ENCODE measurements around the gene GSTP1. TPM values are rescaled to one million over a fixed set of nuclear protein-coding genes. Genes with fewer than 3 reads are reported as not detected.
"Not testable (repeated sequence)": the region's sequence is repeated elsewhere in the genome, so short reads cannot be mapped to it uniquely, and the experiment has no call there.

GSTP1 gene
- total and polyA plus RNA-seq, 2 donors (not counting 1 experiment from before 2014, with no cell fraction given), result 360 to 642 TPM

DNA sequence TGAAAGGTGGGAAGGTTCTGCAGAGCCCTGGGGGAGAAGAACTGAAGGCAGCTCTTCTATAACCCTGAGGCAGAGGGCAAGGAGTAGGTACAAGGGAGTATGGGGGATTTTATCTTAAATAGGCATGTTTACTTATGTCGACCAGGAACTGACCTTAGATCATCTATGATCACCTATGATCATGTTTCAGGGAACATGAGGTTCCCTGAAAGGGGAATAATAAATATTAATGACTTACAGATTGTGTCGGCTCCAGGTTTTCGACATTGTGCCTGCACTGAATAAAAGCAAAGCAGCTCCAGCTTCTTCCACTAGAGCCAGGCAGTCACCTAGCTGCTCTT lies 9.9 kb downstream of the GSTP1 start:
- Histone ChIP-seq H3K9ac (ENCODE audit: insufficient read depth, low read length) (no peak overlapping the region), H3K4me3 (replicated peaks in 1 of 4; ENCODE audit: control extremely low read depth in 1 of 4, insufficient read depth in 1 of 4, low read depth in 3 of 4, low read length in 4 of 4) (no peak overlapping the region), H3K4me2 (ENCODE audit: extremely low read depth, insufficient read depth, low read length) (no peak overlapping the region), H4K20me1 (ENCODE audit: control insufficient read depth, extremely low read depth, insufficient read depth, low read length) (no peaks in the 10 kb centered on the region), H3K9me3 (ENCODE audit: control insufficient read depth, insufficient read depth, low read depth, low read length) (no peaks in the 10 kb centered on the region), H2AFZ (ENCODE audit: low read length) (no peak overlapping the region), H3K4me1 (ENCODE audit: control insufficient read depth, extremely low read depth, insufficient read depth, low read length) (no peaks in the 10 kb centered on the region), H3K36me3 (ENCODE audit: control insufficient read depth, insufficient read depth, low read length) (no peaks in the 10 kb centered on the region), H3K27ac (ENCODE audit: insufficient read depth, low read length) (no peak overlapping the region), H3K27me3 (ENCODE audit: control insufficient read depth, insufficient read depth, low read length) (no peaks in the 10 kb centered on the region), H3K79me2 (ENCODE audit: control insufficient read depth, insufficient read depth, low read length) (no peaks in the 10 kb centered on the region)
- TF ChIP-seq EZH2 (IDR thresholded peaks at IDR 0.05; ENCODE audit: low read length, missing control alignments), result no peak
- TF ChIP-seq, protein P1, sequence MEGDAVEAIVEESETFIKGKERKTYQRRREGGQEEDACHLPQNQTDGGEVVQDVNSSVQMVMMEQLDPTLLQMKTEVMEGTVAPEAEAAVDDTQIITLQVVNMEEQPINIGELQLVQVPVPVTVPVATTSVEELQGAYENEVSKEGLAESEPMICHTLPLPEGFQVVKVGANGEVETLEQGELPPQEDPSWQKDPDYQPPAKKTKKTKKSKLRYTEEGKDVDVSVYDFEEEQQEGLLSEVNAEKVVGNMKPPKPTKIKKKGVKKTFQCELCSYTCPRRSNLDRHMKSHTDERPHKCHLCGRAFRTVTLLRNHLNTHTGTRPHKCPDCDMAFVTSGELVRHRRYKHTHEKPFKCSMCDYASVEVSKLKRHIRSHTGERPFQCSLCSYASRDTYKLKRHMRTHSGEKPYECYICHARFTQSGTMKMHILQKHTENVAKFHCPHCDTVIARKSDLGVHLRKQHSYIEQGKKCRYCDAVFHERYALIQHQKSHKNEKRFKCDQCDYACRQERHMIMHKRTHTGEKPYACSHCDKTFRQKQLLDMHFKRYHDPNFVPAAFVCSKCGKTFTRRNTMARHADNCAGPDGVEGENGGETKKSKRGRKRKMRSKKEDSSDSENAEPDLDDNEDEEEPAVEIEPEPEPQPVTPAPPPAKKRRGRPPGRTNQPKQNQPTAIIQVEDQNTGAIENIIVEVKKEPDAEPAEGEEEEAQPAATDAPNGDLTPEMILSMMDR (conservative IDR thresholded peaks at IDR 0.05 in 1 of 2, IDR thresholded peaks at IDR 0.05 in 1 of 2; ENCODE audit: low read depth in 1 of 2, low read length in 2 of 2), result no peak
- no peak for DNase-seq (ENCODE audit: low read depth in 2 of 2)

DNA sequence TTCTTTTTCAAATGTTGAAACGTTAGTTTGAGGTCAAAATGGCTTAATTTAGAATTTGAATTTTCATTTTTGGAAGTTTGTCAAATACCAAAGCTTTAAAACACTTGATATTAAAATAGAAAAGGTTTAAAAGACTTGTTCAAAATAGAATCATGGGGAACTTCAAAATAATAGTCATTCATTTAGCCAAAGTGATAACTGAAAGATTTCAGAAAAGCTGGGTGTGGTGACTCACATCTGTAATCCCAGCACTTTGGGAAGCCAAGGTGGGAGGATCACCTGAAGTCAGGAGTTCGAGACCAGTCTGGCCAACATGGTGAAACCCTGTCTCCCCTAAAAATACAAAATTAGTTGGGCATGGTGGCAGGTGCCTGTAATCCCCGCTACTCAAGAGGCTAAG lies 10.9 kb downstream of the GSTP1 start:
- Histone ChIP-seq H2AFZ (ENCODE audit: low read length) (no peak overlapping the region), H3K4me1 (ENCODE audit: control insufficient read depth, extremely low read depth, insufficient read depth, low read length) (no peaks in the 10 kb centered on the region), H3K79me2 (ENCODE audit: control insufficient read depth, insufficient read depth, low read length) (no peaks in the 10 kb centered on the region), H3K27ac (ENCODE audit: insufficient read depth, low read length) (no peak overlapping the region), H3K4me2 (ENCODE audit: extremely low read depth, insufficient read depth, low read length) (no peak overlapping the region), H3K4me3 (replicated peaks in 1 of 4; ENCODE audit: control extremely low read depth in 1 of 4, insufficient read depth in 1 of 4, low read depth in 3 of 4, low read length in 4 of 4) (no peak overlapping the region), H3K9me3 (ENCODE audit: control insufficient read depth, insufficient read depth, low read depth, low read length) (no peaks in the 10 kb centered on the region), H3K36me3 (ENCODE audit: control insufficient read depth, insufficient read depth, low read length) (no peaks in the 10 kb centered on the region), H4K20me1 (ENCODE audit: control insufficient read depth, extremely low read depth, insufficient read depth, low read length) (no peaks in the 10 kb centered on the region), H3K9ac (ENCODE audit: insufficient read depth, low read length) (no peak overlapping the region), H3K27me3 (ENCODE audit: control insufficient read depth, insufficient read depth, low read length) (no peaks in the 10 kb centered on the region)
- TF ChIP-seq, protein P1 (conservative IDR thresholded peaks at IDR 0.05 in 1 of 2, IDR thresholded peaks at IDR 0.05 in 1 of 2; ENCODE audit: low read depth in 1 of 2, low read length in 2 of 2), result no peak
- no peak for TF ChIP-seq EZH2 (IDR thresholded peaks at IDR 0.05; ENCODE audit: low read length, missing control alignments)
- DNase-seq (ENCODE audit: low read depth in 2 of 2), result no peak

DNA sequence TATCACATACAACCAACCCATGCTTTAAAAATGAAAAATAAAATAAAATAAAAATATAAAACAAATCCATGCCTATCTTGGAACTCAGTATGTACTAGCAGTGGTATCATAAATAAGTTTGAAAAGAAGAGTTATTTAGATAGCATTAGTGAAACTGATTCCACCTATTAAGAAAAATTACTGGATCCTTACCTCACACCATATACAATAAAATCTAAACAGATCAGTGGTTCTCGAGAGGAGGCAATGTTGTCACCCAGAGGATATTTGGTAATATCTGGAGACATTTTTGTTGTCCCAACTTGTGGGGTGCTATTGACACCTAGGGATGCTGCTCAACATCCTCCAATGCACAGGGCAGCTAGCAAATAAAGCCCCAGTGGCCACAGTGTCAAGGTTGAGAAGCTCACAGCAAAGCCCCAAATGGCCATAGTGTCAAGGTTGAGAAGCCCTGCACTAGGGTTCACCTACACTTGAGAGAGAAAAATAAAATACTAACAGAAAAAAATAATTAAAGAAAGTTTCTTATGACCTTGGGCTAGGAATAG lies 13.2 kb downstream of the GSTP1 start:
- no peak for DNase-seq (ENCODE audit: low read depth in 2 of 2)
- Histone ChIP-seq H3K9me3 (ENCODE audit: control insufficient read depth, insufficient read depth, low read depth, low read length) (no peaks in the 10 kb centered on the region), H3K9ac (ENCODE audit: insufficient read depth, low read length) (no peak overlapping the region), H3K4me1 (ENCODE audit: control insufficient read depth, extremely low read depth, insufficient read depth, low read length) (no peaks in the 10 kb centered on the region), H3K4me2 (ENCODE audit: extremely low read depth, insufficient read depth, low read length) (no peak overlapping the region), H3K79me2 (ENCODE audit: control insufficient read depth, insufficient read depth, low read length) (no peaks in the 10 kb centered on the region), H2AFZ (ENCODE audit: low read length) (no peak overlapping the region), H4K20me1 (ENCODE audit: control insufficient read depth, extremely low read depth, insufficient read depth, low read length) (no peaks in the 10 kb centered on the region), H3K27me3 (ENCODE audit: control insufficient read depth, insufficient read depth, low read length) (no peaks in the 10 kb centered on the region), H3K36me3 (ENCODE audit: control insufficient read depth, insufficient read depth, low read length) (no peaks in the 10 kb centered on the region), H3K4me3 (replicated peaks in 1 of 4; ENCODE audit: control extremely low read depth in 1 of 4, insufficient read depth in 1 of 4, low read depth in 3 of 4, low read length in 4 of 4) (no peak overlapping the region), H3K27ac (ENCODE audit: insufficient read depth, low read length) (no peak overlapping the region)
- TF ChIP-seq, protein P1 (conservative IDR thresholded peaks at IDR 0.05 in 1 of 2, IDR thresholded peaks at IDR 0.05 in 1 of 2; ENCODE audit: low read depth in 1 of 2, low read length in 2 of 2), result no peak
- no peak for TF ChIP-seq EZH2 (IDR thresholded peaks at IDR 0.05; ENCODE audit: low read length, missing control alignments)

DNA sequence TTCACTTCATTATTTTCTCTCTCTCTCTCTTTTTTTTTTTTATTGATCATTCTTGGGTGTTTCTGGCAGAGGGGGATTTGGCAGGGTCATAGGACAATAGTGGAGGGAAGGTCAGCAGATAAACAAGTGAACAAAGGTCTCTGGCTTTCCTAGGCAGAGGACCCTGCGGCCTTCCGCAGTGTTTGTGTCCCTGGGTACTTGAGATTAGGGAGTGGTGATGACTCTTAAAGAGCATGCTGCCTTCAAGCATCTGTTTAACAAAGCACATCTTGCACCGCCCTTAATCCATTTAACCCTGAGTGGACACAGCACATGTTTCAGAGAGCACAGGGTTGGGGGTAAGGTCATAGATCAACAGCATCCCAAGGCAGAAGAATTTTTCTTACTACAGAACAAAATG lies 13.8 kb downstream of the GSTP1 start:
- H3K9me3 ChIP-seq (ENCODE audit: control insufficient read depth, insufficient read depth, low read depth, low read length); H3K79me2 ChIP-seq (ENCODE audit: control insufficient read depth, insufficient read depth, low read length); H3K4me3 ChIP-seq (replicated peaks in 1 of 4; ENCODE audit: control extremely low read depth in 1 of 4, insufficient read depth in 1 of 4, low read depth in 3 of 4, low read length in 4 of 4); H3K36me3 ChIP-seq (ENCODE audit: control insufficient read depth, insufficient read depth, low read length); H3K4me1 ChIP-seq (ENCODE audit: control insufficient read depth, extremely low read depth, insufficient read depth, low read length); H3K4me2 ChIP-seq (ENCODE audit: extremely low read depth, insufficient read depth, low read length); DNase-seq (ENCODE audit: low read depth in 2 of 2); H3K9ac ChIP-seq (ENCODE audit: insufficient read depth, low read length); H2AFZ ChIP-seq (ENCODE audit: low read length); H3K27ac ChIP-seq (ENCODE audit: insufficient read depth, low read length); H4K20me1 ChIP-seq (ENCODE audit: control insufficient read depth, extremely low read depth, insufficient read depth, low read length); H3K27me3 ChIP-seq (ENCODE audit: control insufficient read depth, insufficient read depth, low read length): not testable (repeated sequence)

DNA sequence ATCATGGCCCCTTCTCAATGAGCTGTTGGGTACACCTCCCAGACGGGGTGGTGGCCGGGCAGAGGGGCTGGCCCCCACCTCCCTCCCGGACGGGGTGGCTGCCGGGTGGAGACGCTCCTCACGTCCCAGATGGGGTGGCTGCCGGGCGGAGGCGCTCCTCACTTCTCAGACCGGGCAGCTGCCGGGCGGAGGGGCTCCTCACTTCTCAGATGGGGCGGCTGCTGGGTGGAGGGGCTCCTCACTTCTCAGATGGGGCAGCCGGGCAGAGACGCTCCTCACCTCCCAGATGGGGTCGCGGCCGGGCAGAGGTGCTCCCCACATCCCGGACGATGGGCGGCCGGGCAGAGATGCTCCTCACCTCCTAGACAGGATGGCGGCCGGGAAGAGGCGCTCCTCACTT lies 14.4 kb downstream of the GSTP1 start:
- H3K9me3 ChIP-seq (ENCODE audit: control insufficient read depth, insufficient read depth, low read depth, low read length); H3K36me3 ChIP-seq (ENCODE audit: control insufficient read depth, insufficient read depth, low read length); H4K20me1 ChIP-seq (ENCODE audit: control insufficient read depth, extremely low read depth, insufficient read depth, low read length); H3K27ac ChIP-seq (ENCODE audit: insufficient read depth, low read length); H3K4me3 ChIP-seq (replicated peaks in 1 of 4; ENCODE audit: control extremely low read depth in 1 of 4, insufficient read depth in 1 of 4, low read depth in 3 of 4, low read length in 4 of 4); H3K9ac ChIP-seq (ENCODE audit: insufficient read depth, low read length); H3K27me3 ChIP-seq (ENCODE audit: control insufficient read depth, insufficient read depth, low read length); H3K79me2 ChIP-seq (ENCODE audit: control insufficient read depth, insufficient read depth, low read length); H3K4me2 ChIP-seq (ENCODE audit: extremely low read depth, insufficient read depth, low read length); DNase-seq (ENCODE audit: low read depth in 2 of 2); H3K4me1 ChIP-seq (ENCODE audit: control insufficient read depth, extremely low read depth, insufficient read depth, low read length); H2AFZ ChIP-seq (ENCODE audit: low read length): not testable (repeated sequence)
